NCI-H446 treated with DMSO at 0.1 percent for 48 hours (cell line): Measurements from ENCODE around the gene TMTC4.
A peak's percentile ranks its signal among the peaks of the same experiment; 100 is the strongest.

Experiments
- DNase-seq: peaks from one replicate; lab custom pipeline; 2025; lab: John Stamatoyannopoulos, UW

TMTC4 gene

GRCh38 chr13:100667894-100668293, 6.7 kb downstream of the TMTC4 start:
- no peak for DNase-seq

- DNase-seq = peak; percentile 39
These were observed 8.5 kb downstream of the TMTC4 start for GRCh38 chr13:100666124-100666523.

- DNase-seq = no peak
These were observed 9.2 kb downstream of the TMTC4 start for GRCh38 chr13:100665403-100665802.

GRCh38 chr13:100664171-100664900, 10.3 kb downstream of the TMTC4 start:
- no peak for DNase-seq

- DNase-seq = no peak
These were observed 12.0 kb downstream of the TMTC4 start for GRCh38 chr13:100662468-100663211.

- DNase-seq = no peak
These were observed 13.8 kb downstream of the TMTC4 start for GRCh38 chr13:100660761-100661160.

- no peak for DNase-seq
These were observed 15.0 kb downstream of the TMTC4 start for GRCh38 chr13:100659578-100659977.

- no peak for DNase-seq
These were observed 16.2 kb downstream of the TMTC4 start for GRCh38 chr13:100658363-100658762.

GRCh38 chr13:100657881-100658315, 16.7 kb downstream of the TMTC4 start:
- DNase-seq = no peak

- no peak for DNase-seq
These were observed 22.1 kb downstream of the TMTC4 start for GRCh38 chr13:100652510-100652909.

GRCh38 chr13:100650326-100650725, 24.3 kb downstream of the TMTC4 start:
- peak; percentile 94 for DNase-seq

- DNase-seq = no peak
These were observed 26.2 kb downstream of the TMTC4 start for GRCh38 chr13:100648354-100648753.

GRCh38 chr13:100646871-100647270, 27.7 kb downstream of the TMTC4 start:
- DNase-seq = no peak

GRCh38 chr13:100646030-100646673, 28.4 kb downstream of the TMTC4 start:
- no peak for DNase-seq

- no peak for DNase-seq
These were observed 29.2 kb downstream of the TMTC4 start for GRCh38 chr13:100645382-100645781.

GRCh38 chr13:100644371-100644770, 30.2 kb downstream of the TMTC4 start:
- DNase-seq = no peak

- no peak for DNase-seq
These were observed 36.8 kb downstream of the TMTC4 start for GRCh38 chr13:100637796-100638195.

- DNase-seq = no peak
These were observed 37.2 kb downstream of the TMTC4 start for GRCh38 chr13:100637380-100637779.

GRCh38 chr13:100636441-100636840, 38.2 kb downstream of the TMTC4 start:
- DNase-seq = no peak

- DNase-seq = no peak
These were observed 38.6 kb downstream of the TMTC4 start for GRCh38 chr13:100636004-100636403.

- DNase-seq = no peak
These were observed 39.9 kb downstream of the TMTC4 start for GRCh38 chr13:100634696-100635095.

GRCh38 chr13:100633461-100633860, 41.1 kb downstream of the TMTC4 start:
- no peak for DNase-seq

- no peak for DNase-seq
These were observed 44.0 kb downstream of the TMTC4 start for GRCh38 chr13:100630555-100630954.
